Breast epithelium (tissue), 3 donors: Measurements from ENCODE around the gene DSC3.

Experiments
- CTCF ChIP-seq, 3 donors: fragments of 450-650 bp; IDR thresholded peaks; one replicate each; pipeline ENCODE4 v1.5.1; 2016 to 2017; ENCODE audit warnings: antibody characterized with exemption in 3 of 3, mild to moderate bottlenecking in 3 of 3, moderate library complexity in 3 of 3
- POLR2A ChIP-seq: fragments of 450-650 bp; IDR thresholded peaks from one replicate; pipeline ENCODE4 v1.6.1; 2016; ENCODE audit warnings: antibody characterized with exemption, mild to moderate bottlenecking, moderate library complexity
- POLR2AphosphoS5 ChIP-seq, 3 donors: sonication (generic); formaldehyde crosslinking; IDR thresholded peaks; one replicate each; pipeline ENCODE4 v1.6.1; 2017; ENCODE audit warnings: antibody characterized with exemption in 3 of 3

DNA sequence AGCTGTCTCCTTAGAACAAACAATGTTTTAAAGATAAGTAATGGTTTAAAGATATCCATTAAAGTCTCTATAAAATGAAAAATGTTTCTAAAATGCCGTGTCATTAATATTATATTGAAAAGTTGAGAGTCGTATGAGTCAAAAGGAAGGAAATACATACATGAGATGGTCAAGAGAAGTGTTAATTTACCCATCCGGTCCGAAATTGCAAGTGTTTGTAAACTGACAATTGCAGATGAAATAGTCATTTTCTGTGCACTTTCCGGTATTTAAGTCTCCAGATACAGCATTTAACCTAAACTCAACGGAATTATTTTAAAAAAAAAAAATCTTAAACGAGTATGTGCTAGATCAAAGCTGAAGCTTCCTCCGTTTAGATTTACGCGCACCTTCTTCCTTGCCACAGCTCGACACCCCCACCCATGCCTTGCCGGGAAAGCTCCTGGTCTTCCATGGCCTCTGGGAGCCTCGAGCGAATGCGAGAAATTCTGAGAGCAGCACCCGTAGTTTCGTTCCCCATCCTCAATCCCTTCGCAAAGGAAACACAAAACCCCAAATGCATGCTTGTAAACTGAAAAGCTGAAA is 1.8 kb downstream of the DSC3 start:
- no peak for TF ChIP-seq CTCF (IDR thresholded peaks at IDR 0.05)
- no peak for TF ChIP-seq POLR2A
- no peak for TF ChIP-seq POLR2AphosphoS5 (IDR thresholded peaks at IDR 0.05)
